Peyer's patch (tissue), 4 donors: Measurements from ENCODE around the gene CIB4. TPM values are rescaled to one million over a fixed set of nuclear protein-coding genes. Genes with fewer than 3 reads are reported as not detected.

ENCODE experiments used
- DNase-seq, 3 donors: peaks; one replicate each; pipeline ENCODE4 v3.0.0-alpha.2; 2017 to 2019
- H3K27ac ChIP-seq, 4 donors: fragments of 200-600 bp; sonication (generic); one replicate each; pipeline ENCODE4 v1.5.1; 2016 to 2019
- H3K27me3 ChIP-seq, 2 donors: fragments of 200-600 bp; sonication (generic); one replicate each; pipeline ENCODE4 v1.5.1; 2019
- H3K36me3 ChIP-seq, 3 donors: fragments of 200-600 bp; sonication (generic); one replicate each; pipeline ENCODE4 v1.5.1; 2016 to 2019
- H3K4me1 ChIP-seq, 4 donors: fragments of 200-600 bp; sonication (generic); one replicate each; pipeline ENCODE4 v1.5.1; 2016 to 2019
- H3K4me3 ChIP-seq, 4 donors: fragments of 200-600 bp; sonication (generic); 1 replicate in 3 of 4; 2 replicates in 1 of 4; pipeline ENCODE4 v1.5.1; 2016 to 2019; ENCODE audit warnings: mild to moderate bottlenecking in 1 of 4
- H3K9me3 ChIP-seq, 4 donors: fragments of 200-600 bp; sonication (generic); one replicate each; pipeline ENCODE4 v1.5.1; 2016 to 2019; ENCODE audit warnings: mild to moderate bottlenecking in 1 of 4
- POLR2A ChIP-seq, 2 donors: fragments of 450-650 bp; IDR thresholded peaks; one replicate each; pipeline ENCODE4 v1.5.1; 2017; ENCODE audit warnings: antibody characterized with exemption in 2 of 2, mild to moderate bottlenecking in 2 of 2, moderate library complexity in 2 of 2
- total RNA-seq, 4 donors: library from RNA; depleted of rRNA; stranded (reverse); fragments of >200 nt; gene quantifications; one replicate each; pipeline ENCODE4 v1.1.0, GENCODE V29; 2016
- TF ChIP-seq, protein P1 (sequence below), 6 experiments: fragments of 450-650 bp in 4 of 6; fragments of 200-600 bp in 2 of 6; sonication (generic) in 1 of 6; IDR thresholded peaks; one replicate each; pipeline ENCODE4 v1.5.1; 2017 to 2019; ENCODE audit warnings: antibody characterized with exemption in 6 of 6, mild to moderate bottlenecking in 3 of 6, moderate library complexity in 1 of 6

The CIB4 gene
- total RNA-seq, 4 donors from 2014 or later: not detected

DNA sequence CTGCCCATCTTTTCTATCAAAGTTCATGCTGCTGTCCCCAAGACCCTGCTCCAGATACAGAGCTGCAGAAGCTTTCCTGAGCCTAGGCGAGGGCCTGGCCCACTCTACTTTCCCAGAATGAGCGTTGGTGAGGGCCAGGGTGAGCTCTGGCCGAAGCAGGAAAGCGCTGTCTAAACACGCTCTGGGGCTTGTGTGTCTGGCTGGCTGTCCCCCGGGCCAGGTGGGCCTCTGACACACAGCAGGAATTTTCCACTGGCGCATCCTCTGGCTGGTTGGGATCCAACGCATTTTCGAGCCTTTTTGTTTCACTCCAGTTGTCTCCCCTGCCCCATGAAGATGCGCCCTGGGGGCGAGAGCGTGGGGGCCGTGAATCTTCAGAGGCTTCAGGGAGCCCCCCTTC lies 33.6 kb upstream of the CIB4 start:
- H3K9me3 ChIP-seq: no peaks in the 10 kb centered on the region
- H3K27ac ChIP-seq: no peak overlapping the region
- H3K27me3 ChIP-seq: no peaks in the 10 kb centered on the region
- TF ChIP-seq, protein P1, sequence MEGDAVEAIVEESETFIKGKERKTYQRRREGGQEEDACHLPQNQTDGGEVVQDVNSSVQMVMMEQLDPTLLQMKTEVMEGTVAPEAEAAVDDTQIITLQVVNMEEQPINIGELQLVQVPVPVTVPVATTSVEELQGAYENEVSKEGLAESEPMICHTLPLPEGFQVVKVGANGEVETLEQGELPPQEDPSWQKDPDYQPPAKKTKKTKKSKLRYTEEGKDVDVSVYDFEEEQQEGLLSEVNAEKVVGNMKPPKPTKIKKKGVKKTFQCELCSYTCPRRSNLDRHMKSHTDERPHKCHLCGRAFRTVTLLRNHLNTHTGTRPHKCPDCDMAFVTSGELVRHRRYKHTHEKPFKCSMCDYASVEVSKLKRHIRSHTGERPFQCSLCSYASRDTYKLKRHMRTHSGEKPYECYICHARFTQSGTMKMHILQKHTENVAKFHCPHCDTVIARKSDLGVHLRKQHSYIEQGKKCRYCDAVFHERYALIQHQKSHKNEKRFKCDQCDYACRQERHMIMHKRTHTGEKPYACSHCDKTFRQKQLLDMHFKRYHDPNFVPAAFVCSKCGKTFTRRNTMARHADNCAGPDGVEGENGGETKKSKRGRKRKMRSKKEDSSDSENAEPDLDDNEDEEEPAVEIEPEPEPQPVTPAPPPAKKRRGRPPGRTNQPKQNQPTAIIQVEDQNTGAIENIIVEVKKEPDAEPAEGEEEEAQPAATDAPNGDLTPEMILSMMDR (IDR thresholded peaks at IDR 0.05): no peak
- no peak for TF ChIP-seq POLR2A (IDR thresholded peaks at IDR 0.05)
- DNase-seq: peak in 1 of 3 donors; percentile 36
- H3K4me3 ChIP-seq: no peak overlapping the region
- no peaks in the 10 kb centered on the region for H3K36me3 ChIP-seq
- no peaks in the 10 kb centered on the region for H3K4me1 ChIP-seq

GRCh38 chr2:26674002-26674751 lies 33.0 kb upstream of the CIB4 start:
- DNase-seq: peak in 1 of 3 donors; percentile 26
- Histone ChIP-seq H3K27ac (no peak overlapping the region), H3K9me3 (no peaks in the 10 kb centered on the region), H3K27me3 (no peaks in the 10 kb centered on the region), H3K4me3 (no peak overlapping the region), H3K4me1 (no peaks in the 10 kb centered on the region), H3K36me3 (no peaks in the 10 kb centered on the region)
- TF ChIP-seq POLR2A (IDR thresholded peaks at IDR 0.05): no peak
- TF ChIP-seq, protein P1 (IDR thresholded peaks at IDR 0.05): no peak

DNA sequence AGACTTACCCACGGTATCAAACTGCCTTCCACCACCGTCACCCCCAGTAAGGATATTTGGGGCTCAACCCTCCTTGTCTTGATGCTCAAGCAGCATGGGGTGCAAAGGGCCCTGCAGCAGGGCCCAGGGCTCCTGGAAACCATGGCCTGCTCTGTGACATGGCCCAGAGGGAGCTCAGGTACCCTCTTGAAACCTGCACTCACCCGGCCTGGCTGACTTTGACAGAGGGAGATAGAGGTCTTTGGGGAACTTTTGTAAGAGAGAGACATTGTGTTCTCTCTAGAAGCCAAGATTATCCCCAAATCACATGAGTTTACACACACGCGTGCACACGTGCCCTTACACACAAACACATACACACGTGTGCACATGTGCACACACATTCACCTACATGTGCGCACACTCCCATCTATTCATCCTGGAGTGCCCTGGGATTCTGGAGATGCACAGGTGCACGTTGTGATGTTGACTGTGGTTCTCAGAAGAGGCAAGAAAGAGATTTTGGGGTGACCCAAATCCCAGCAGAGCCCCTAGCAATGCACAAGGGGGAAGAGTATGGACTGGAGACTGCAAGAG lies 31.7 kb upstream of the CIB4 start:
- Histone ChIP-seq H3K4me3 (no peak overlapping the region), H3K27me3 (no peaks in the 10 kb centered on the region), H3K36me3 (no peaks in the 10 kb centered on the region), H3K4me1 (no peaks in the 10 kb centered on the region), H3K27ac (no peak overlapping the region), H3K9me3 (no peaks in the 10 kb centered on the region)
- no peak for TF ChIP-seq POLR2A (IDR thresholded peaks at IDR 0.05)
- TF ChIP-seq, protein P1 (IDR thresholded peaks at IDR 0.05): no peak
- peak in 1 of 3 donors; percentile 17 for DNase-seq

DNA sequence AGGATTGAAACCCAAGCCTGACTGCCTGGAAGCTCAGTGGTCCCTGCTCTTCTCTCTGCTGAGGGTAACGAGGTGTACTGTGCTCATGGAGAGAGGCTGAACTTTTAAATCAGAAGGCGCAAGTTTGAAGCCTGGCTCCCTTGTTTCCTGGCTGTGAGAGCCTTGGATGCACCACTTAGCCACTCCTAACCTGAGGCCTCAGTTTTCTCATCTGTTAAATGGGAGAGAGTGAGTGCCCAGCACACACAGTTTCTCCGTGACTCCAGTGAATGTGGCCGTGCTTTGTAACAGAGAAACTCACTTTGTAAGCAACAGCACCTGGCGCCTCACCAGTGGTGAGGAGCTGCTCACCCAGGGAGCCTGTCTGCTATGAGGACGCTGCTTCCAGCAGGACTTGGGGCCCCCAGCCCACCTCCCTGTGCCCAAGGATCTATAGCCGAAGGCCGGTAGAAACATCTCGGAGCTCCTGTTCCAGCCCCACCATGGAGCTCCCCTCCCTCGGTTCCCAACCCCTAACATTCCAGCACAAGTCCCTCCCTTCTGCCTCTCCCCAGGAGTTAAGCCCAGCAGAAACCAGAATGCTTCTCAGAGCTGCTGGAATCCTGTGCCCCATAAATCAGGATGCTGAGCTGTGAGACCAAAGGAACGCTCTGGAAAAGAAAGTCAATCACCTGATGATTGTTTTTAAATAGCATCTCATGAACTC lies 31.1 kb upstream of the CIB4 start:
- Histone ChIP-seq H3K4me1 (no peaks in the 10 kb centered on the region), H3K27ac (no peak overlapping the region), H3K27me3 (no peaks in the 10 kb centered on the region), H3K9me3 (no peaks in the 10 kb centered on the region), H3K4me3 (no peak overlapping the region), H3K36me3 (no peaks in the 10 kb centered on the region)
- peak in 1 of 3 donors; percentile 15 for DNase-seq
- TF ChIP-seq POLR2A (IDR thresholded peaks at IDR 0.05): no peak

GRCh38 chr2:26671691-26672090 lies 30.5 kb upstream of the CIB4 start:
- no peak for TF ChIP-seq POLR2A (IDR thresholded peaks at IDR 0.05)
- no peaks in the 10 kb centered on the region for H3K27me3 ChIP-seq
- DNase-seq: peak in 1 of 3 donors; percentile 11
- H3K4me1 ChIP-seq: no peaks in the 10 kb centered on the region
- no peaks in the 10 kb centered on the region for H3K9me3 ChIP-seq
- H3K4me3 ChIP-seq: no peak overlapping the region
- H3K36me3 ChIP-seq: no peaks in the 10 kb centered on the region
- no peak overlapping the region for H3K27ac ChIP-seq

DNA sequence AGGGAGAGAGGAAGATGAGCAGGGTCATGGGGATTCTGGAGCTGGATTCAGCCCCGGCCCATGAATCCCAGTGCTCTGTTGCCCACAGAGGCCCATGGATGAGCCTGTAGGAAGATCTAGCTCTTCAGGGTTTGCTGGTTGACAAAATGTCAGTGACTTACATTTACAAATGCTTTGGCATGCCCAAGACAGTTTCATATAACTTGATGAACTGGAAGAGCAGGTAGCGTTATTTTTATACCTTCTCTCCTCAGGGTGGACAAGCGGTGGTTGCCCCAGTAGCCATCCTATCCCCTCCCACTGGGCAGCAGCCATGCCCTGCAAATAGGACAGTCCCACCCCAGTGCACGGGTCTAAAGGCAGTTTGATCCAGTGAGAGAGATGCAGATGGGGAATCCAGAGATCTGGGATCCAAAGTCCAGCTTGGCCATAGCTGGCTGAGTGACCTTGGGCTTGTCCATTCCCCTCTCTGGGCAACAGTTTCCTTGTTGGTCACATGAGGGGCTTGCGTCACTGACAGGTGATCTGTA lies 29.8 kb upstream of the CIB4 start:
- H3K36me3 ChIP-seq: no peaks in the 10 kb centered on the region
- no peaks in the 10 kb centered on the region for H3K4me1 ChIP-seq
- peak in 1 of 3 donors; percentile 26 for DNase-seq
- H3K27ac ChIP-seq: no peak overlapping the region
- no peaks in the 10 kb centered on the region for H3K27me3 ChIP-seq
- no peak overlapping the region for H3K4me3 ChIP-seq
- no peaks in the 10 kb centered on the region for H3K9me3 ChIP-seq
- TF ChIP-seq POLR2A (IDR thresholded peaks at IDR 0.05): no peak
- TF ChIP-seq, protein P1 (IDR thresholded peaks at IDR 0.05): no peak
